Ascending aorta (tissue), 2 donors: ENCODE results near the gene TSC2. TPM values are rescaled to one million over a fixed set of nuclear protein-coding genes. Genes with fewer than 3 reads are reported as not detected.

Source experiments
- DNase-seq, 2 donors: peaks; one replicate each; pipeline ENCODE4 v3.0.0-alpha.2; 2019; ENCODE audit warnings: low spot score in 2 of 2
- H3K27ac ChIP-seq, 2 donors: fragments of 200-600 bp; sonication (generic); one replicate each; pipeline ENCODE4 v1.5.1; 2016 to 2017; ENCODE audit warnings: mild to moderate bottlenecking in 1 of 2
- H3K27me3 ChIP-seq: fragments of 200-600 bp; sonication (generic); one replicate; pipeline ENCODE4 v1.5.1; 2017
- H3K36me3 ChIP-seq, 2 donors: fragments of 200-600 bp; sonication (generic); one replicate each; pipeline ENCODE4 v1.5.1; 2016
- H3K4me1 ChIP-seq, 2 donors: fragments of 200-600 bp; sonication (generic); one replicate each; pipeline ENCODE4 v1.5.1; 2016 to 2017; ENCODE audit warnings: mild to moderate bottlenecking in 1 of 2
- H3K4me3 ChIP-seq, 2 donors: fragments of 200-600 bp; sonication (generic); one replicate each; pipeline ENCODE4 v1.5.1; 2016 to 2017; ENCODE audit warnings: mild to moderate bottlenecking in 1 of 2
- H3K9me3 ChIP-seq, 2 donors: fragments of 200-600 bp; sonication (generic); one replicate each; pipeline ENCODE4 v1.5.1; 2016
- CTCF ChIP-seq, 3 experiments: fragments of 200-600 bp in 2 of 3; fragments of 450-650 bp in 1 of 3; sonication (generic) in 2 of 3; IDR thresholded peaks; one replicate each; pipeline ENCODE4 v1.5.1; 2016 to 2019; ENCODE audit warnings: antibody characterized with exemption in 3 of 3, mild to moderate bottlenecking in 1 of 3, moderate library complexity in 1 of 3
- intact Hi-C: fragments of 100-400 bp; cut with DNase I; formaldehyde crosslinking; loops from one replicate; pipeline ENCODE4 v1.15.1; 2023
- total RNA-seq: library from RNA; depleted of rRNA; stranded (reverse); fragments of >200 nt; gene quantifications from one replicate; pipeline ENCODE4 v1.1.0, GENCODE V29; 2016

TSC2 gene
- total RNA-seq, 1 donor from 2014 or later, result 258 TPM

DNA sequence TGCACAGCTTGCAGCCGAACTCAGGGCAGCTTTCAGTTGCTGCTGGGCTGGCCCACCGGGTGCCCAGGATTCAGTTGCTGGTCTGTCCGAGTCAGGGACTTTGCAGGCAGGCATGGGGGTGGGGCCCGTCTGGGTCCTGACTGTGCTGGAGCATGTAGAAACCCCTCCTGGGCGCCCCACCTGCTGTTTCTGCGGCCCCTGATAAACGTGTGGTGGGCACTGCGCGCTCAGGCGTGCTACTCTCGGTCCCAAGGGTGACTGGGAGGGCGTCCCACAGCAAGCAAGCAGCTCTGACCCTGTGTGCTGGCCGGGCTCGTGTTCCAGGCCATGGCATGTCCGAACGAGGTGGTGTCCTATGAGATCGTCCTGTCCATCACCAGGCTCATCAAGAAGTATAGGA lies 12.6 kb downstream of the TSC2 start:
- peaks cover 55 to 77% of the 10 kb centered on the region in 2 donors for H3K36me3 ChIP-seq
- DNase-seq, result no peak
- no peaks in the 10 kb centered on the region for H3K4me1 ChIP-seq
- no peak overlapping the region for H3K27ac ChIP-seq
- H3K4me3 ChIP-seq, result no peak overlapping the region
- intact Hi-C loops, result no loop called here
- TF ChIP-seq CTCF (IDR thresholded peaks at IDR 0.05), result no peak
- H3K27me3 ChIP-seq, result no peaks in the 10 kb centered on the region
- H3K9me3 ChIP-seq, result no peaks in the 10 kb centered on the region

- DNase-seq, result no peak
- Histone ChIP-seq H3K9me3 (no peaks in the 10 kb centered on the region), H3K4me1 (no peaks in the 10 kb centered on the region), H3K27me3 (no peaks in the 10 kb centered on the region), H3K4me3 (no peak overlapping the region), H3K36me3 (peaks cover 54 to 82% of the 10 kb centered on the region in 2 donors), H3K27ac (no peak overlapping the region)
- intact Hi-C loops, result no loop called here
- no peak for TF ChIP-seq CTCF (IDR thresholded peaks at IDR 0.05)
These were observed 13.2 kb downstream of the TSC2 start for GRCh38 chr16:2061023-2061422.

DNA sequence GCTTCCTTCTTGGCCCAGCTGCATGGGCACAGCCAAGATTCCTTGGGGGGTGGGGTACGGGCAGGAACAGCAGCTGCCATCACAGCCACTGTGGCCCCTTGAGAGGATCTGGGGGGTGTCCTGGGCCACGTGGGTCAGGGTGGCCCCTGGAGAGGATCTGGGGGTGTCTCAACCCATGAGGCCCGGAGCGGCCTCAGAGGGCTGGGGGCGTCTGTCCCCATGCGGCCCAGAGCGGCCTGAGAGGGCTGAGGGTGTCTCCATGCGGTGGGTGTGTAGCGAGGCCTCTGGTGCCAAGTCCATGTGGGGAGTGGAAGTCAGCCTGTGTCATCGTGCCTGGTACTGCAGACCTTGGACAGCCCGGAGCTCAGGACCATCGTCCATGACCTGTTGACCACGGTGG lies 13.7 kb downstream of the TSC2 start:
- Histone ChIP-seq H3K4me1 (no peaks in the 10 kb centered on the region), H3K4me3 (no peak overlapping the region), H3K27ac (no peak overlapping the region), H3K9me3 (no peaks in the 10 kb centered on the region), H3K36me3 (peaks cover 56 to 82% of the 10 kb centered on the region in 2 donors), H3K27me3 (no peaks in the 10 kb centered on the region)
- DNase-seq, result no peak
- intact Hi-C loops, result no loop called here
- TF ChIP-seq CTCF (IDR thresholded peaks at IDR 0.05), result no peak

DNA sequence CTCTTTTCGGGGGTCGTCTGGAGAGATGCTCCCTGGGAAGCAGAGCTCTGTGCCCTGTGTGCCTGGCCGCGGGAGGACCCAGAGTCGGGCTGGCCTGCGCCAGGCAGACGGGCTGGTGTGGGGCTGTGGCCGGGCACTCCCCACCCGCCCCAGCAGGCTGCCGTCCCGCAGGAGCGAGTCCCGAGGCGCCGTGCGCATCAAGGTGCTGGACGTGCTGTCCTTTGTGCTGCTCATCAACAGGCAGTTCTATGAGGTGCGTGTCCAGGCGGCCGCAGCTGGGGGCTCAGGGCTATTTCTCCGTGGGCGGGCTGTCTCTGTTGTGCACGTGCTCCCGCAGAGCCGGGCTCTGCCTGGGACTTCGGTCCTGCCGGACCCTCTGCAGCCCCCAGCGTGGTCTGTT lies 15.0 kb downstream of the TSC2 start:
- Histone ChIP-seq H3K4me1 (no peaks in the 10 kb centered on the region), H3K27me3 (no peaks in the 10 kb centered on the region), H3K27ac (no peak overlapping the region), H3K4me3 (no peak overlapping the region), H3K9me3 (no peaks in the 10 kb centered on the region), H3K36me3 (peaks cover 50 to 74% of the 10 kb centered on the region in 2 donors)
- TF ChIP-seq CTCF (IDR thresholded peaks at IDR 0.05), result no peak
- no peak for DNase-seq
- intact Hi-C loops, result no loop called here

- DNase-seq, result no peak
- Histone ChIP-seq H3K4me1 (no peaks in the 10 kb centered on the region), H3K4me3 (no peak overlapping the region), H3K27ac (no peak overlapping the region), H3K27me3 (no peaks in the 10 kb centered on the region), H3K36me3 (peaks cover 48 to 77% of the 10 kb centered on the region in 2 donors), H3K9me3 (no peaks in the 10 kb centered on the region)
- intact Hi-C loops, result no loop called here
- no peak for TF ChIP-seq CTCF (IDR thresholded peaks at IDR 0.05)
These were observed 16.1 kb downstream of the TSC2 start for GRCh38 chr16:2063861-2064260.

GRCh38 chr16:2064368-2064945 lies 16.7 kb downstream of the TSC2 start:
- intact Hi-C loops, result no loop called here
- Histone ChIP-seq H3K27ac (no peak overlapping the region), H3K4me1 (no peaks in the 10 kb centered on the region), H3K36me3 (peaks cover 51 to 79% of the 10 kb centered on the region in 2 donors), H3K9me3 (no peaks in the 10 kb centered on the region), H3K4me3 (no peak overlapping the region), H3K27me3 (no peaks in the 10 kb centered on the region)
- no peak for DNase-seq
- TF ChIP-seq CTCF (IDR thresholded peaks at IDR 0.05), result no peak
